ENCODE measurements around the gene C20orf204. TPM values are rescaled to one million over a fixed set of nuclear protein-coding genes. Genes with fewer than 3 reads are reported as not detected.

The C20orf204 gene
- total and polyA plus RNA-seq, 10 of the 15 experiments (the other 5 are each of a cell fraction or from before 2014, with no cell fraction given), result 0.24 to 56.0 (median 12.4) TPM

GRCh38 chr20:64069209-64069613 is 33.2 kb downstream of the C20orf204 start:
- ATAC-seq (no peak), FAIRE-seq (no peak), DNase-seq (ENCODE audit: low read depth, low spot score) (no peak)
- WGBS (ENCODE audit: insufficient coverage, insufficient replicate concordance, low lambda C conversion rate, missing lambda C conversion rate), result 66% methylated on average over 20 of the region's 20 CpGs
- no peak overlapping the region for H3K4me2 ChIP-seq (ENCODE audit: control insufficient read depth, insufficient read depth)
- H3K27me3 ChIP-seq (replicated peaks in 1 of 2; ENCODE audit: control insufficient read depth in 2 of 2, insufficient read depth in 2 of 2, low read length in 1 of 2), result no peaks in the 10 kb centered on the region
- H3K27ac ChIP-seq (ENCODE audit: control insufficient read depth, insufficient read depth), result no peak overlapping the region
- intact Hi-C loops (cut with micrococcal nuclease; ENCODE audit: unreplicated experiment) (no loop called here), in situ Hi-C loops (cut with MboI) (no loop called here)
- ChIA-PET SMC1A (ENCODE audit: uncharacterized antibody, unreplicated experiment) (no interaction called here), POLR2A (no interaction called here), RAD21 (ENCODE audit: unreplicated experiment) (no interaction called here), CTCF (interaction anchor here (1.2 to 2.3 kb wide), 5 partner anchors 9 to 30 kb away, joined by 5 to 10 read pairs (median 7); no protein-coding TSS in a partner anchor)
- H3K9ac ChIP-seq (ENCODE audit: control insufficient read depth, insufficient read depth, low read length), result no peak overlapping the region
- no peaks in the 10 kb centered on the region for H4K20me1 ChIP-seq (ENCODE audit: control insufficient read depth, insufficient read depth)
- peaks cover 22% of the 10 kb centered on the region for H3K4me1 ChIP-seq (ENCODE audit: control insufficient read depth, insufficient read depth, low read length)
- H2AFZ ChIP-seq (ENCODE audit: control insufficient read depth, low read depth, low read length), result no peak overlapping the region
- H3K36me3 ChIP-seq (ENCODE audit: control insufficient read depth in 2 of 2, insufficient read depth in 2 of 2, low read length in 1 of 2), result peaks cover 3 to 14% of the 10 kb centered on the region in 2 experiments; a peak in 3 of 4 replicates
- no peaks in the 10 kb centered on the region for H3K9me3 ChIP-seq (replicated peaks; ENCODE audit: control insufficient read depth, insufficient read depth, low read length)
- TF ChIP-seq ETV6 (conservative IDR thresholded peaks at IDR 0.05 in 1 of 2, IDR thresholded peaks at IDR 0.05 in 1 of 2; ENCODE audit: borderline replicate concordance in 1 of 2, low read depth in 1 of 2) (no peak), POLR2A (IDR thresholded peaks at IDR 0.05; ENCODE audit: low read depth, low read length) (peak; percentile 52; the same call in 1 of the 2 replicates), BHLHE40 (IDR thresholded peaks at IDR 0.05; ENCODE audit: borderline replicate concordance in 1 of 2, low read depth in 2 of 2, low read length in 1 of 2) (no peak)
- no TSS peak for BruUV-seq (replicated peaks)
- no peaks in the 10 kb centered on the region for H3K79me2 ChIP-seq (ENCODE audit: control insufficient read depth, insufficient read depth, low read length)
- no peak overlapping the region for H3K4me3 ChIP-seq

DNA sequence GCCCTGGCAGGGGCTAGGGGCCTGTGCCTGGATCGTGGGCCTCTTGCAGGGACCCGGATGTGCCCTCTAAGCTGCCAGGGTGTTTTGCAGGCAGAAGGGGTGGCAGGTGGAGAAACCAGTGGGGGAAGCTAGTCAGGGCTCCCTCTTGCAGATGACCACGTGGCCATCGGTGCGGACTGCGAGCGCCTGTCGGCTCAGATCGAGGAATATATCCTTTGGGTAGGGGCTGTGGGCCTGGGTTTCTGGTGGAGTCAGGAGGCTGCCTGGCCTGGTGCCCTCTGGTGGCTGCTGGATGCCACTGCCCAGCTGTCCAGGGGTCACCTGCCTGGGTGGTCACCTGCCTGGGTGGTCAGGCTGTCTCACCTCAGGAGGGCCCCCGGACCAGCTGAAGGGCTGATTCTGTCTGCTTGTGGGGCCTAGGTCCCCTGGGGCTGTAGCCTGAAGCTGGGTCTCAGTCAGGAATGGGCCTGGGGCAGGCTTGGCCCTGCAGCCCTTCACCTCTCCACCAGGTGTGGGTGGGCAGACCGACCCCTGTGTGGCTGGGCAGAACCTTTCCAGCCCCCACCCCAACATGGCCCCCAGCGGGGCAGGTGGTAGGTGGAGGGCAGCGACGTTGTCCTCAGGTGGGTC is 33.7 kb downstream of the C20orf204 start:
- H3K9ac ChIP-seq (ENCODE audit: control insufficient read depth, insufficient read depth, low read length), result no peak overlapping the region
- intact Hi-C loops (cut with micrococcal nuclease; ENCODE audit: unreplicated experiment) (no loop called here), in situ Hi-C loops (cut with MboI) (no loop called here)
- WGBS (ENCODE audit: insufficient coverage, insufficient replicate concordance, low lambda C conversion rate, missing lambda C conversion rate), result 35% methylated on average over 13 of the region's 14 CpGs
- H3K4me2 ChIP-seq (ENCODE audit: control insufficient read depth, insufficient read depth), result no peak overlapping the region
- no peak overlapping the region for H2AFZ ChIP-seq (ENCODE audit: control insufficient read depth, low read depth, low read length)
- peaks cover 18% of the 10 kb centered on the region for H3K4me1 ChIP-seq (ENCODE audit: control insufficient read depth, insufficient read depth, low read length)
- peaks cover 3 to 19% of the 10 kb centered on the region in 2 experiments for H3K36me3 ChIP-seq (ENCODE audit: control insufficient read depth in 2 of 2, insufficient read depth in 2 of 2, low read length in 1 of 2)
- BruUV-seq (replicated peaks), result no TSS peak
- no peak for FAIRE-seq
- H3K9me3 ChIP-seq (replicated peaks; ENCODE audit: control insufficient read depth, insufficient read depth, low read length), result no peaks in the 10 kb centered on the region
- POLR2A ChIA-PET, result interaction anchor here (1.3 kb wide), 1 partner anchor 10 kb away, joined by 4 read pairs; the partner anchor contains the start of gene RGS19
- no peak overlapping the region for H3K4me3 ChIP-seq
- H3K27ac ChIP-seq (ENCODE audit: control insufficient read depth, insufficient read depth), result no peak overlapping the region
- no peaks in the 10 kb centered on the region; the same call in 1 of the 2 replicates for H3K79me2 ChIP-seq (ENCODE audit: control insufficient read depth, insufficient read depth, low read length)
- no peaks in the 10 kb centered on the region for H4K20me1 ChIP-seq (ENCODE audit: control insufficient read depth, insufficient read depth)
- H3K27me3 ChIP-seq (replicated peaks in 1 of 2; ENCODE audit: control insufficient read depth in 2 of 2, insufficient read depth in 2 of 2, low read length in 1 of 2), result no peaks in the 10 kb centered on the region
- peak; percentile 40 for ATAC-seq
- no peak for DNase-seq (ENCODE audit: low read depth, low spot score)
- SMC1A ChIA-PET (ENCODE audit: uncharacterized antibody, unreplicated experiment), result interaction anchor here (0.9 kb wide), 1 partner anchor 30 kb away, joined by 3 read pairs; no protein-coding TSS in a partner anchor
- CTCF ChIA-PET, result interaction anchor here (1.2 to 2.3 kb wide), 5 partner anchors 9 to 30 kb away, joined by 5 to 10 read pairs (median 7); no protein-coding TSS in a partner anchor
- RAD21 ChIA-PET (ENCODE audit: unreplicated experiment), result interaction anchor here (0.8 kb wide), 1 partner anchor 32 kb away, joined by 3 read pairs; no protein-coding TSS in a partner anchor
- 0 out of 2 replicates have a peak, but pooled peaks have one; percentile 1 for TF ChIP-seq DPF2 (IDR thresholded peaks at IDR 0.05)
- TF ChIP-seq TCF3 (IDR thresholded peaks at IDR 0.05; ENCODE audit: borderline replicate concordance, insufficient read depth, low read depth, low read length), result 0 out of 2 replicates have a peak, but pooled peaks have one; percentile 23
- TF ChIP-seq BHLHE40 (IDR thresholded peaks at IDR 0.05; ENCODE audit: borderline replicate concordance in 1 of 2, low read depth in 2 of 2, low read length in 1 of 2), result peak; percentile 43 to 81; a peak in 3 of 4 replicates
- no peak for TF ChIP-seq ZNF384 (IDR thresholded peaks at IDR 0.05; ENCODE audit: borderline replicate concordance, low read depth, low read length)
- no peak for TF ChIP-seq ZZZ3 (IDR thresholded peaks at IDR 0.05; ENCODE audit: control insufficient read depth, insufficient read length, low read depth)
- peak; percentile 30 for TF ChIP-seq RAD21 (IDR thresholded peaks at IDR 0.05; ENCODE audit: insufficient read depth, low read depth, low read length)
- no peak for TF ChIP-seq BMI1 (IDR thresholded peaks at IDR 0.05; ENCODE audit: borderline replicate concordance)
- TF ChIP-seq, protein P1, sequence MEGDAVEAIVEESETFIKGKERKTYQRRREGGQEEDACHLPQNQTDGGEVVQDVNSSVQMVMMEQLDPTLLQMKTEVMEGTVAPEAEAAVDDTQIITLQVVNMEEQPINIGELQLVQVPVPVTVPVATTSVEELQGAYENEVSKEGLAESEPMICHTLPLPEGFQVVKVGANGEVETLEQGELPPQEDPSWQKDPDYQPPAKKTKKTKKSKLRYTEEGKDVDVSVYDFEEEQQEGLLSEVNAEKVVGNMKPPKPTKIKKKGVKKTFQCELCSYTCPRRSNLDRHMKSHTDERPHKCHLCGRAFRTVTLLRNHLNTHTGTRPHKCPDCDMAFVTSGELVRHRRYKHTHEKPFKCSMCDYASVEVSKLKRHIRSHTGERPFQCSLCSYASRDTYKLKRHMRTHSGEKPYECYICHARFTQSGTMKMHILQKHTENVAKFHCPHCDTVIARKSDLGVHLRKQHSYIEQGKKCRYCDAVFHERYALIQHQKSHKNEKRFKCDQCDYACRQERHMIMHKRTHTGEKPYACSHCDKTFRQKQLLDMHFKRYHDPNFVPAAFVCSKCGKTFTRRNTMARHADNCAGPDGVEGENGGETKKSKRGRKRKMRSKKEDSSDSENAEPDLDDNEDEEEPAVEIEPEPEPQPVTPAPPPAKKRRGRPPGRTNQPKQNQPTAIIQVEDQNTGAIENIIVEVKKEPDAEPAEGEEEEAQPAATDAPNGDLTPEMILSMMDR (IDR thresholded peaks at IDR 0.05 in 2 of 3, conservative IDR thresholded peaks at IDR 0.05 in 1 of 3; ENCODE audit: control insufficient read depth in 2 of 3, extremely low read depth in 1 of 3, insufficient read depth in 1 of 3, low read depth in 3 of 3, low read length in 3 of 3), result peak; percentile 64 to 90 (median 77)
- TF ChIP-seq NR2F1 (conservative IDR thresholded peaks at IDR 0.05), result peak; percentile 49
- peak; percentile 4 for TF ChIP-seq USF1 (IDR thresholded peaks at IDR 0.05; ENCODE audit: borderline replicate concordance, extremely low read length, insufficient read depth, low read depth, low read length)

Data from GM12878 (cell line).